GM18951 (cell line): ENCODE measurements around the gene SLC25A25.

Source experiments
- POLR2A ChIP-seq: IDR thresholded peaks from 4 replicates; pipeline ENCODE4 v1.6.1; 2011; ENCODE audit warnings: mild to moderate bottlenecking; ENCODE audit not compliant: insufficient read length, insufficient read depth; ENCODE audit errors: extremely low read depth
- in situ Hi-C: fragments of 300-500 bp; cut with MboI; formaldehyde crosslinking; loops from one replicate; pipeline ENCODE4 v1.12.0; 2022; ENCODE audit warnings: low sequenced_read_pairs, mixed read lengths, inconsistent platforms; ENCODE audit not compliant: unreplicated experiment

SLC25A25 gene

DNA sequence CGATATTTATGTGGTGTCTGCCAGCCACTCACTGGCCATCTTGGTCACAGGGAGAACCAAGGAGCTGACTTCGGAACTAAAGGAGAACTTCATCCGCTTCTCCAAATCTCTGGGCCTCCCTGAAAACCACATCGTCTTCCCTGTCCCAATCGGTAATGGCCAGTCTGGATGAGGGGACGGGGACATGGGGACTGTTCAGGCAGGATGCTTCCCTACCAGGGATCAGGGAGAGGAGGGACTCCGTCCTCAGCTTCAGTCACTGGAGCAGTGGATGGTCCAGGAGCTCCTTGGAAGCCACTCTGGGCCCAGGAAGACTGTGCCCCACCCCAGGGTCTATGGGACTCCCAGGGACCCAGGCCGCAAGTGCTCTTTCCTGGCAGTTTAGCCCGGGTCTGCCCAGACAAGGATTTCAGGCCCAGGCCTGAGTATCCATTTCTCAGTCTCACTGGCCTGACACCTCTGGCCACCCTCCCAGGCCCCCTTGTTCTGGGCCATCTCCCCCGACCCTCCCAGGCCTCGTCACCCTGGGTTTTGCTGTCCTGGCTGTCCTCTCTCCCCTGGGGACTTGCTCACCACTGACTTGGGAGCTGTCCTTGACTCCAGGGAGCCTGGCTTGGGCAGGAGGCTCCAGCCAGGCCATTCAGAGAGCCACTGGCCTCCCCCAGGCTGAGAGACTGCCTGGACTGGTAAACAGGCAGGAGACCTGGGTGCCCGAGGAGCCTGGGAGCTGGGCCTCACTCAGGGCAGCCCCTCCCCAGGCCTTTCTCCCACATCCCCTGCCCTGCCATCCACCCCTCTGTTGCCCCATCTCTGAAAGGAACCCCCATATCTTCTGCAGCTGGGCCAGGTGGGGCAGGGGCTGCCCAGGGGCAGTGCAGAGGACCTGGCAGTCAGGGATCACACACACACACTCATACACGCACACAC lies 84.4 kb downstream of the SLC25A25 start:
- in situ Hi-C loops = no loop called here
- TF ChIP-seq POLR2A = no peak

DNA sequence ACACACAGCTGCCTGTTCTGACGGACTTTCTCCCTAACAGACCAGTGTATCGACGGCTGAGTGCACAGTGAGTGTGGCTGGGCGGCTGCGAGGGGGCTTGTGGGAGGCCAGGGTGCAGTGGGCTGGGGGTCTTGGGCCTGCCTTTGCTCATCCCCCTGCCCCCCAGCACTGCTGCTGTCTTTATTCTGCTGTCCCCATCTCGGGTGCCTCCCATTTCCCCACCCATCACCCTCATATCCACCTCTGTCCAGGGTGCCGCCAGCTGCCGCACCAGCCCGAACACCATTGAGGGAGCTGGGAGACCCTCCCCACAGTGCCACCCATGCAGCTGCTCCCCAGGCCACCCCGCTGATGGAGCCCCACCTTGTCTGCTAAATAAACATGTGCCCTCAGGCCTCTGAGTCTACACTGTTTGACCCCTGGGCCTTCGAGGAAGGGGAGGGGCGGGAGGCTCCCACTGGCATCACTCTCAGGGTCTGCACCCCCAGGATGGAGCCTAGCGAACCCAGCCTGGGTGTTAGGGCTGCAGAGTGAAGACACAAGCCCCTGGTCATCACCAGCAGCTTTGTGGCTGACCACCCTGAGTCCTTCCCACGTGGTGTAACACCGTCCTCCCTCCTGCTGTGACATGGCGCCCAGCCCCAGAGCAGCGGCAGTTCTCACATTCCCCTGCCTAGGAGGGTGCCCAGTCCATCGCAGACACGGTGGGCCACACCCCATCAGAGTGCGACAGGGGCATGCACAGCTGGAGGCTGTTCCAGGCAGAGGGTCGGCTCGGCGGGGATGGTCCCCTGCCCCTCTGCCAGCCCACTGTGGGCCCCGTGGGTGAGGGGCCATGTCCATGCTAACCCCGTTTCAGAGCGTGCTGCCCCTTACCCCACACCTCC lies 85.3 kb downstream of the SLC25A25 start:
- in situ Hi-C loops = no loop called here
- no peak for TF ChIP-seq POLR2A

DNA sequence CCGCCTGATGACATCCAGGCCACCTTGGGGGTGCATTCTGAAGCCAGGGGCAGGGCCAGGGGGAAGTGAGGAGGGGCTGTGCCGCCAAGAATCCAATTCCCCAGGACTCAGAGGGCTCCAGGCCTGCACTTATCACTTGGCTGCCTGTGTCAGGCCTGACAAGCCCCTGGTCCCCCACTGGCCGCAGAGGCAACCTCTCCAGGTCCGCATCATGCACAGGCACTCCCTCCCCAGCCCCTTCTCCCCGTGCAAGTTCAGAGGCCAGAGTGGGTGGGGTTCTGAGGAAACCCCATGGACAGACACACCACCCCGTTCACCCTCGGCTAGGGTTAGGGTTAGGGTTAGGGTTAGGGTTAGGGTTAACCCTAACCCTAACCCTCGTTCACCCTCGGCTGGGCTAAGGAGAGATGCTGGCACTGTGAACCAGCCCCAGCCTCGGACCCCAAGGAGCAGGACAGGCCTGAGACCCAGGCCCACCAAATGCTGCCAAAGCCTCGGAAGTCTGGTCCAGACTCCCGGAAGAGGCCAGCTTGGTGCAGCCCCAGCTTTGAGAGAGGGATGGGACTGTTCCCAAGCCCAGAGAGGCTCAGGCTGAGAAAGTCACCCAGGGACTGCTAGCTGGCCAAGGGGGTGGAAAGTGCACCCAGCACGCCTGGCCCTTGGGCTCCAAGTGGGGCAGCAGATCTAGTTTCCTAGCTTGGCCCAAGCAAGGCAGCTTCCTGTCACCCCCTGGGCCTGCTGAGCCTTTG lies 86.1 kb downstream of the SLC25A25 start:
- TF ChIP-seq POLR2A = no peak
- in situ Hi-C loops = no loop called here

DNA sequence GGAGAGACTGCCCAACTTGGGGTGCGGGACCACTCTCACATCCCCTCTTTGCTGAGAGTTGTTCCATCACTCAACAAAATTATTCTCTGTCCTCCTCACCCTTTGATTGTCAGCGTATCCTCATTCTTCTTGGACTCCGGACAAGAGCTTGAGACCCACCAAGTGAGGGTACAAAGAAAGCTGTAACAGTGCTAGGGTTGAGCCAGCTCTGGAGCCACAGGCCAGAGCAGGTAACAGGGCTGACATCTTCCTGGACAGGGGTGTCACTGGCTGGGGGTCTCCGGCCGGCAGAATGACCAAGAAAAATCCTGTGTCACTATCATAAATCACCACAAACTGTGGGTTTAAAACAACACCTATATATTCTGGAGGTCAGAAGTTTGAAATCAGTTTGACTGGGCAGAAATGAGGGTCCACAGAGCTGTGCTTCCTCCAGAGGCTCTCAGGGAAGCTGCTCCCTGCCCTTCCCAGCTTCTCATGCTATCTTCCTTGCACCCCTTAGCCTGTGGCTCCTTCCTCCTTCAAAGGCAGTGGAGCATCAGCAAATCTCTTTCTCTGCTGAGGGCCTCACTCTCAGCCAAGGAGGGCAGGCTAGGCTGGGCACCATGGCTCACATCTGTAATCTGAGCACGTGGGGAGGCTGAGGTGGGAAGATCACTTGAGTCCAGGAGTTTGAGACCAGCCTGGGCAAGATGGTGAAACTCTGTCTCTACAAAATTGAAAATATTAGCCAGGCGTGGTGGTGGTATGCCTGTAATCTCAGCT lies 87.9 kb downstream of the SLC25A25 start:
- no peak for TF ChIP-seq POLR2A
- in situ Hi-C loops = no loop called here
